Measurements from ENCODE around the gene SHC3. TPM values are rescaled to one million over a fixed set of nuclear protein-coding genes. Genes with fewer than 3 reads are reported as not detected.

The SHC3 gene
- total RNA-seq, 1 experiment from 2014 or later = 0.66 TPM

- intact Hi-C loops (cut with micrococcal nuclease) = no loop called here
- no peak for ATAC-seq
- CTCF ChIA-PET = no interaction called here
Measured at GRCh38 chr9:88976890-88977257, 201.7 kb downstream of the SHC3 start.

GRCh38 chr9:88975966-88976889 lies 202.4 kb downstream of the SHC3 start:
- no peak overlapping the region for H2AFZ ChIP-seq (ENCODE audit: low read length)
- H3K27me3 ChIP-seq (ENCODE audit: low read length) = no peaks in the 10 kb centered on the region
- ATAC-seq (no peak), DNase-seq (no peak)
- TF ChIP-seq EZH2 (IDR thresholded peaks at IDR 0.05; ENCODE audit: low read length, unreplicated experiment) (no peak), CTCF (conservative IDR thresholded peaks at IDR 0.05; ENCODE audit: low read depth, low read length) (no peak), EZH2phosphoT487 (IDR thresholded peaks at IDR 0.05; ENCODE audit: borderline replicate concordance, low read length) (no peak)
- H3K36me3 ChIP-seq (ENCODE audit: low read depth, low read length) = no peaks in the 10 kb centered on the region
- no TSS peak for BruUV-seq (replicated peaks)
- ChIA-PET CTCF (no interaction called here), POLR2A (ENCODE audit: unreplicated experiment) (no interaction called here)
- no peaks in the 10 kb centered on the region for H4K20me1 ChIP-seq (ENCODE audit: low read length)
- no peak overlapping the region for H3K4me2 ChIP-seq (ENCODE audit: low read length)
- H3K9me2 ChIP-seq (replicated peaks; ENCODE audit: low read length) = no peaks in the 10 kb centered on the region
- no peaks in the 10 kb centered on the region for H3F3A ChIP-seq (ENCODE audit: low read length, unreplicated experiment)
- no peak overlapping the region for H3K4me3 ChIP-seq (ENCODE audit: low read length)
- no peak overlapping the region for H3K27ac ChIP-seq (ENCODE audit: low read length)
- intact Hi-C loops (cut with micrococcal nuclease) = no loop called here
- no peaks in the 10 kb centered on the region for H3K9me3 ChIP-seq (ENCODE audit: low read length)
- H3K79me2 ChIP-seq (ENCODE audit: low read length) = no peaks in the 10 kb centered on the region
- H3K4me1 ChIP-seq (ENCODE audit: insufficient read depth, low read length) = no peaks in the 10 kb centered on the region
- H3K9ac ChIP-seq (ENCODE audit: low read length) = no peak overlapping the region

More at GRCh38 chr9:88976890-88977257, 201.7 kb downstream of the SHC3 start:
- H3K27me3 ChIP-seq (ENCODE audit: low read length) = no peaks in the 10 kb centered on the region
- H3K9ac ChIP-seq (ENCODE audit: low read length) = no peak overlapping the region
- 0 out of 2 replicates have a peak, but pooled peaks cover 5% of the 10 kb centered on the region for H3K9me3 ChIP-seq (ENCODE audit: low read length)
- H4K20me1 ChIP-seq (ENCODE audit: low read length) = no peaks in the 10 kb centered on the region
- no TSS peak for BruUV-seq (replicated peaks)
- no peaks in the 10 kb centered on the region for H3K9me2 ChIP-seq (replicated peaks; ENCODE audit: low read length)
- no peak overlapping the region for H3K4me3 ChIP-seq (ENCODE audit: low read length)
- TF ChIP-seq CTCF (conservative IDR thresholded peaks at IDR 0.05; ENCODE audit: low read depth, low read length) = no peak
- no peak for TF ChIP-seq EZH2 (IDR thresholded peaks at IDR 0.05; ENCODE audit: low read length, unreplicated experiment)
- TF ChIP-seq EZH2phosphoT487 (IDR thresholded peaks at IDR 0.05; ENCODE audit: borderline replicate concordance, low read length) = no peak
- no peaks in the 10 kb centered on the region for H3K79me2 ChIP-seq (ENCODE audit: low read length)
- no peaks in the 10 kb centered on the region for H3K36me3 ChIP-seq (ENCODE audit: low read depth, low read length)
- no peak overlapping the region for H3K4me2 ChIP-seq (ENCODE audit: low read length)
- POLR2A ChIA-PET (ENCODE audit: unreplicated experiment) = no interaction called here
- no peaks in the 10 kb centered on the region for H3F3A ChIP-seq (ENCODE audit: low read length, unreplicated experiment)
- no peak overlapping the region for H2AFZ ChIP-seq (ENCODE audit: low read length)
- DNase-seq = no peak
- H3K27ac ChIP-seq (ENCODE audit: low read length) = no peak overlapping the region
- no peaks in the 10 kb centered on the region for H3K4me1 ChIP-seq (ENCODE audit: insufficient read depth, low read length)

- Histone ChIP-seq H3K9me2 (replicated peaks; ENCODE audit: low read length) (no peaks in the 10 kb centered on the region), H3K4me3 (ENCODE audit: low read length) (no peak overlapping the region), H4K20me1 (ENCODE audit: low read length) (no peaks in the 10 kb centered on the region), H3K9ac (ENCODE audit: low read length) (no peak overlapping the region), H3K27ac (ENCODE audit: low read length) (no peak overlapping the region), H3K36me3 (ENCODE audit: low read depth, low read length) (no peaks in the 10 kb centered on the region), H3F3A (ENCODE audit: low read length, unreplicated experiment) (no peaks in the 10 kb centered on the region), H3K9me3 (ENCODE audit: low read length) (no peaks in the 10 kb centered on the region), H3K4me2 (ENCODE audit: low read length) (no peak overlapping the region), H3K27me3 (ENCODE audit: low read length) (no peaks in the 10 kb centered on the region), H2AFZ (ENCODE audit: low read length) (no peak overlapping the region), H3K79me2 (ENCODE audit: low read length) (no peaks in the 10 kb centered on the region), H3K4me1 (ENCODE audit: insufficient read depth, low read length) (no peaks in the 10 kb centered on the region)
- TF ChIP-seq CTCF (conservative IDR thresholded peaks at IDR 0.05; ENCODE audit: low read depth, low read length) (no peak), EZH2phosphoT487 (IDR thresholded peaks at IDR 0.05; ENCODE audit: borderline replicate concordance, low read length) (no peak), EZH2 (IDR thresholded peaks at IDR 0.05; ENCODE audit: low read length, unreplicated experiment) (no peak)
- no TSS peak for BruUV-seq (replicated peaks)
- ChIA-PET CTCF (no interaction called here), POLR2A (ENCODE audit: unreplicated experiment) (no interaction called here)
- intact Hi-C loops (cut with micrococcal nuclease) = no loop called here
- no peak for ATAC-seq
- DNase-seq = no peak
Measured at GRCh38 chr9:88974641-88975040, 204.0 kb downstream of the SHC3 start.
